ENCODE measurements around the gene FCRL6. TPM values are rescaled to one million over a fixed set of nuclear protein-coding genes. Genes with fewer than 3 reads are reported as not detected.

The FCRL6 gene
- total RNA-seq, 1 donor from 2014 or later: not detected

- peak; percentile 6 to 57 (median 41) for TF ChIP-seq CTCF (IDR thresholded peaks at IDR 0.05)
- no peak for DNase-seq (ENCODE audit: low spot score in 2 of 2)
- H3K9me3 ChIP-seq: no peaks in the 10 kb centered on the region
- no peaks in the 10 kb centered on the region for H3K27me3 ChIP-seq
- no peak overlapping the region for H3K27ac ChIP-seq
- no peaks in the 10 kb centered on the region for H3K36me3 ChIP-seq
- intact Hi-C loops (cut with DNase I): no loop called here
- no peak overlapping the region for H3K4me3 ChIP-seq
- no peaks in the 10 kb centered on the region for H3K4me1 ChIP-seq
These were observed 11.8 kb upstream of the FCRL6 start for GRCh38 chr1:159790237-159790917.

GRCh38 chr1:159791031-159791430 is 11.1 kb upstream of the FCRL6 start:
- no peak for DNase-seq (ENCODE audit: low spot score in 2 of 2)
- Histone ChIP-seq H3K36me3 (no peaks in the 10 kb centered on the region), H3K9me3 (no peaks in the 10 kb centered on the region), H3K4me1 (no peaks in the 10 kb centered on the region), H3K27ac (no peak overlapping the region), H3K27me3 (no peaks in the 10 kb centered on the region), H3K4me3 (no peak overlapping the region)
- intact Hi-C loops (cut with DNase I): no loop called here
- no peak for TF ChIP-seq CTCF (IDR thresholded peaks at IDR 0.05)

- intact Hi-C loops (cut with DNase I): no loop called here
- H3K4me1 ChIP-seq: no peaks in the 10 kb centered on the region
- no peaks in the 10 kb centered on the region for H3K9me3 ChIP-seq
- DNase-seq (ENCODE audit: low spot score in 2 of 2): no peak
- no peaks in the 10 kb centered on the region for H3K27me3 ChIP-seq
- no peak for TF ChIP-seq CTCF (IDR thresholded peaks at IDR 0.05)
- H3K4me3 ChIP-seq: no peak overlapping the region
- no peaks in the 10 kb centered on the region for H3K36me3 ChIP-seq
- H3K27ac ChIP-seq: no peak overlapping the region
These were observed 10.7 kb upstream of the FCRL6 start for GRCh38 chr1:159791461-159791860.

GRCh38 chr1:159795534-159795933 is 6.6 kb upstream of the FCRL6 start:
- no peak for TF ChIP-seq CTCF (IDR thresholded peaks at IDR 0.05)
- H3K27me3 ChIP-seq: no peaks in the 10 kb centered on the region
- no peak overlapping the region for H3K4me3 ChIP-seq
- H3K36me3 ChIP-seq: no peaks in the 10 kb centered on the region
- no peak for DNase-seq (ENCODE audit: low spot score in 2 of 2)
- H3K9me3 ChIP-seq: no peaks in the 10 kb centered on the region
- H3K27ac ChIP-seq: no peak overlapping the region
- no peaks in the 10 kb centered on the region for H3K4me1 ChIP-seq
- intact Hi-C loops (cut with DNase I): loop anchor here (5.0 kb wide), 1 partner anchor 152 kb away; the partner anchor contains the start of gene IGSF9

GRCh38 chr1:159798893-159799292 is 3.3 kb upstream of the FCRL6 start:
- Histone ChIP-seq H3K9me3 (no peaks in the 10 kb centered on the region), H3K27ac (no peak overlapping the region), H3K27me3 (no peaks in the 10 kb centered on the region), H3K4me3 (no peak overlapping the region), H3K4me1 (no peaks in the 10 kb centered on the region), H3K36me3 (no peaks in the 10 kb centered on the region)
- TF ChIP-seq CTCF (IDR thresholded peaks at IDR 0.05): peak; percentile 67 to 77 (median 69)
- intact Hi-C loops (cut with DNase I): loop anchor here (1.0 to 5.0 kb wide), 2 partner anchors 92 to 148 kb away; partner anchors contain the start of gene IGSF9
- peak in 1 of 2 donors; percentile 75 for DNase-seq (ENCODE audit: low spot score in 2 of 2)

All from ascending aorta (tissue), 2 donors.